Stimulated activated CD8-positive, alpha-beta memory T cell treated with anti-CD3 and anti-CD28 coated beads, Interleukin-7, amount 100 ng/mL, for 4 hours (primary cell): Measurements from ENCODE around the gene PDE4D.

Source experiments
- DNase-seq, 2 donors: peaks; one replicate each; pipeline ENCODE4 v3.0.0-alpha.2; 2020; ENCODE audit warnings: low read depth in 2 of 2

The PDE4D gene

DNA sequence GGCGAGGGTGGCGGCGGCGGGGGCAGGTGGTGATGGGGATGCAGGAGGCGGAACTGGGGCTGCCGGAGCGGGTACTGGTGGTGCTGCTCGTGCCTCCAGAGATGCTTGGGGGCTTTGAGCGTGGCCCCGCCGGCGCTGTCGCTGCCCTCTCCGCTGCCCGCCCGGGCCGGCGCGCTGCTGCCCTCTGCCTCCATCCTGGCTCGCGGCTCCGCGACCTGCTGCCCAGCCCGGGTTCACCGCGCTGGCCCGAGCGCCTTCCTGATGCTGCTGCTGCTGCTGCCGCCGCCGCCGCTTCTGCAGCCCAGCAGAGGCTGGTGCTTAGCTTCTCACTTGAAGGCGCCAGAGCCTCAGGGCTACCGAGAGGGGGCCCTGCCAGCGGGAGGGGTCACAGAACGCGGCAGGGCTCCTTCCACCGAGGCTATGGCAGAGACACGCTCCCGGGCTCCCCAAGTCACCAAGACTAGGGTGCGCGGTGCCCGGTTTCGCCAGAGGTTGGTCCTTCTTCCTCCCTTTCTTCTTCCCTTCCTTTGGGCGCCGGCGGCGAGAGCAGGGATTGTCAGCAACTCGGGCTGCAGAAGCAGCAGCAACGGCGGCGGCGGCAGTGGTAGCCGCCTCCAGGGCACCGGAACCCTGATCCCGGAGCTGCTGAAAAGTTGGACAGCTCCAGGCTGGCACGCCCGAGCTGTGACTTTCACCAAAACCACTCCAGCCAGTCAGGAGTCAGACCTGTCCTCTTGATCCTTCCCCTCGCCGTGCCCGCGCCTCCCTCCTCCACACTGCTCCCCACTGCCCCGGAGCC is at the start of gene PDE4D:
Gene PDE4D, minus strand, starts transcription at position 298 of the 799 bp plus-strand sequence.
- no peak for DNase-seq

- no peak for DNase-seq
Observed at GRCh38 chr5:59937633-59938032, 44.1 kb upstream of the PDE4D start.

GRCh38 chr5:59923465-59923864 is 29.9 kb upstream of the PDE4D start:
- no peak for DNase-seq

DNA sequence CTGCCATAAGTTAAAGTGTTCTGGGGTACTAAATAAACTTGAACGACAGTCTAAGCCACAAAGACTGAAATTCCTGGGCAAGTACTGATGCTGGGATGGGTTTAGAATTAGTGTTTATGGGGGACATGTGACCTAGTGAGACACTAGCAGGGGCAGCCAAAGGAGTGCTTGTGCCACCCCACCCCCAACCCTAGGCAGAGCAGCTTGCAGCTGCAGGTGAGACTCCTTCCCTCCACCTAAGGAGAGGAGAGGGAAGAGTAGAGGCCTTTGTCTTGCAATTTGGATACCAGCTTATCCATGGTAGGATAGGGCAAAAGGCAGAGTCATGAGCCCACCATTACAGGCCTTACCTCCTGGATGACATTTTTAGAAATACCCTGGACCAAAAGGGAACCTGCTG is 28.7 kb upstream of the PDE4D start:
- DNase-seq = no peak

DNA sequence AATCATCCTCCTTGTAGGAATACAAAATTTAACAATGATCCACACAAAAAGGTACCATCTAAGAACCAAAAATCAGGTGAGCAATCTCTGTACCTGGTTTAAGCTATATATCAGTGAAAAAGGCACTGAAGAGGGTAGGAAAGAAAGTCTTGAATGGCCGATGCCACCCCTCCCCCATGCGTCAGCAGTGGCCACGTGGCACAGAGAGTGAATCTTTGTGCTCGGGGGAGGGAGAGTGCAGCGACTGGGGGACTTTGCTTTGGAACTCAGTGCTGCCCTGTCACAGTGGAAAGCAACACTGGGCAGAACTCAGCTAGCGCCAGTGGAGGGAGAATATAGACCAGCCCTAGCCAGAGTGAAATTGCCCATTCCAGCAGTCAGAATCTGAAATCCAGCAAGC is 28.3 kb upstream of the PDE4D start:
- no peak for DNase-seq

- no peak for DNase-seq
Observed at GRCh38 chr5:59919484-59919883, 26.0 kb upstream of the PDE4D start.

- no peak for DNase-seq
Observed at GRCh38 chr5:59917121-59917520, 23.6 kb upstream of the PDE4D start.

- no peak for DNase-seq
Observed at GRCh38 chr5:59905188-59905587, 11.7 kb upstream of the PDE4D start.

DNA sequence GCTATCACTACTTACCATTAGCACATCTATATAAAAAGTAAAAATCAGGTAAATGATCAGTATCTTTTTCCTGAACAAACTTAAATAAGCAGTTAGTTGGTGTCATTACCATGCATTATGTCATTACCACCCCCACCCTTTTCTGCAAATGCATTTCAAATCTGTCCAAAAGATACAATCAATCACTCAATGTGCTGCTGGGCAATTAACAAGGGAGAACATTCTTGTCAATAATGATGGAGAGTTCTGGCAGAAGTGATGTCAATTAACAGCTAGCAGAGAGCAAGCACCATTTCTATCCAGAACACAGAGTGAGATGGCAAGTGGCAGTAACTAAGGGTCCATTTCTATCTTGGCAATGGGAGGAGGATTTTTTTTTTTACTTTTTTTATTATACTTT is 3.5 kb upstream of the PDE4D start:
- no peak for DNase-seq

DNA sequence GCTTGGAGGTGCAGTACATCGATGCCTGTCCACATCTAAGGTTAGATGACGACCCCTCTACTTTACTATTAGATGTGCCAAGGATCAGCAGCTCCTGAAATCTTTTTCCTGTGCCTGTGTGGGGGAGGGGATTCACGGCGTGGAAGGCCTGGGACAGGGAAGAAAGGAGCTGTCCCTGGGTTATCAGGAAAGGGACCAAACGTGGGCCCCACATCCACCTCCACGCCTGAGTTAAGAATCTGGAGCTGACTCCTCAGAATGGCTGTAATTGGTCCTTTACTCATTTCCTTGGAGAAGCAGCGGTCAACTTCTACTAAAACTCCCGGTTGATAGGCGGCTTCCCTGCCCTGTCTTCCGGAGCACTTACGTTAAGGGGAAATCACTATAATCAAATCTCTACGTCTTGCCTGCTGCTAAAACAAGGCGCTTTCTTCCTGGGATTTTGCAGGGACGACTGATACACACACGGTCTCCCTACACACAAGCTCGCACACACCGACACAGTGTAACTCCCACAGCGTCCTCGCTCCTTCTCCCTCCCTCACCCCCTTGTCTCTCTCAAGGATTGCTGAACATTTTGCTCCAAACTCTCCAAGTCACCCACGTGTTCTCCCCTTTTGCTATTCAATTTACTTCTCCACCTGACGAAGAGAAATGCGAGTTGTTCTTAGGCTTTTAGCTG is 1.4 kb downstream of the PDE4D start:
- no peak for DNase-seq

DNA sequence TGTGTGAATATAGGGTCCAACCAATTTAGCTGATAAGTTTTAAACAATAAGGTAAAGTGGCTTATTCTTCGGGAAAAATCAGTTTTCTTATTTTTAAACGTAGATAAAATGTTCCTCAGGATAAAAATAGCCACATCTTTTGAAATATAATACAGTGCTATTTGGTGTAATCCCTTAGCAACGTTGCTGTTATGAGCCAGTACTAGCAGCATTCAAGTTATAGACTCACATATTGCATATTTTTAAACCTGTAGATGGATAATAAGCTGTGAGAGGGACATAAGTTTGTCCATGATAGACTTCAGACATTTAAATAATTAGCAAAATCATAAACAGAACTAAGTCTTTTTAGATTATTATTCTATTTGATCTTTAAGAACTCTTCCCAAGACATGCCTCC is 6.3 kb downstream of the PDE4D start:
- no peak for DNase-seq

GRCh38 chr5:59874675-59875074 is 18.9 kb downstream of the PDE4D start:
- DNase-seq = no peak

- DNase-seq = no peak
Observed at GRCh38 chr5:59873113-59873512, 20.4 kb downstream of the PDE4D start.

DNA sequence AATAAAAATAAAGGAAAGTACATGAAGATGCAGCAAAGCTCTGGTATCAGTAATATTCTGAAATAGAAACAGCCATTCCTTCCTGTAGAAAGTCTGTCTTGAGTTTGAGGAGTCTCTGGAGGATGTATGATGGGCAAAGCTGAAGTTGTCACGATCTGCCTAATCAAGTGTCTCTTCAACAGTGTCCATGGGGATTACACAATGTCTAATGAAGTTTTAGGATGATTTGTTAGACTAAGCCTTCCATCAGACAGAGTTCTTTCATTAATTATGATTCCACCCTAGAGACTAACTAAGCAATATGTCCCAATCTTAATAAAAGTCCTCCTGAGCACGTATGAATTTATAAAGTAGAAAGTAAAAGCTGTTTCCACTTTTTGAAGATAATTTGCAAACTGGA is 26.9 kb downstream of the PDE4D start:
- no peak for DNase-seq

GRCh38 chr5:59864718-59865117 is 28.8 kb downstream of the PDE4D start:
- no peak for DNase-seq

DNA sequence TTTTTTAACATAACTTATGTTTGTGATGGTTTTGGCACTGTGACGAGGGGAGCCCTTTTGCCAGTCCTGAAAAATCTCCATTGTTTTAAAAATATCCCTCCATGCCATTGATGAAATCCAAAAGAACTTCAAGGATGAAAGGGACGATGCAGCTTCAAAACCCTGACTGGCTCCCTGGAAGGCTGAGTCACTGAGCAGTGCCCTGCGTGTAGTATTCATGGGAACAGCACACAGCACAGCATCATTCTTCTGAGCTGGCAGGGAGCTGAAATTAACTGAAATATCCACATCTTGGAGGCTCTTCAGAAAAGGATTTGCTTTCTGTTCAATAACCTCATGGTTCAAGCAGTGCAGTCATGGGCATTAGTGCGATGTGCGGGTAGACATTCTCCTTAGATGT is 29.7 kb downstream of the PDE4D start:
- DNase-seq = no peak

DNA sequence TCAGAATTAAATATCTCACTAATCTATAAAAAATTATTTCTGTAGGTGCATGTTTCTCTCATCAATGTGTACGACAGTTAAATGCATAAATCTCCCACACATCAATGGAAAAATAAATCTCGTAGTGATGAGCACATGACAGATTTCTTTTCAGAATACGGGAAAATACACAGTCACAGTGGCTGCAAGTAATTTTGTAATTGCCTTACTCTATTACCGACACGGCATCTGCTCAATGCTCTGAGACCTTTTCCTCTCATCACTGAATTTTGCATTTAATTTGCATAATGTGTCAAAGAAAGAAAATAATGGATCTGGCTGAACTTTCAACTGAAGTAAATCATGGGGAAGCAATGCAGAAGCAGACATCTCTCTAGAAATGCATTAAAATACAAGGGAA is 37.2 kb downstream of the PDE4D start:
- no peak for DNase-seq

DNA sequence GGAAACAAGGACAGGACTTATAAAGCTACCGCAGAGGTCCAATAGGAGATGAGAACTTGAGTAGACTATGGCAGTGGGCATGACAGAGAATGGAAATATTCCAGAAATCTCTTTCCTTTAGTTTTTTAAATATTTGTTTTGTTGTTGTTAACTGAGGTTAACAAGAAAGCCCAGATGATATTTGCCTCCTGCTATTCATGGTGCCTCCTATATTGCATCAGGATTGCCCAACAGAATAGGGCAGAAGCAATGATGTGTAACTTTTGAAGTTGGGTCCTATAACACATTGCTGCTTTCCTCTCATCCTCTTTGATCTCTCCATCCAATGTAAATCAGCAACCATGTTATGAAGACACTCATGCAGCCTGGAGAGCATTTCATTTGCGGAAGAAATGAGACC is 42.8 kb downstream of the PDE4D start:
- no peak for DNase-seq

GRCh38 chr5:59847586-59847985 is 45.9 kb downstream of the PDE4D start:
- DNase-seq = no peak

GRCh38 chr5:59845730-59846129 is 47.8 kb downstream of the PDE4D start:
- no peak for DNase-seq

DNA sequence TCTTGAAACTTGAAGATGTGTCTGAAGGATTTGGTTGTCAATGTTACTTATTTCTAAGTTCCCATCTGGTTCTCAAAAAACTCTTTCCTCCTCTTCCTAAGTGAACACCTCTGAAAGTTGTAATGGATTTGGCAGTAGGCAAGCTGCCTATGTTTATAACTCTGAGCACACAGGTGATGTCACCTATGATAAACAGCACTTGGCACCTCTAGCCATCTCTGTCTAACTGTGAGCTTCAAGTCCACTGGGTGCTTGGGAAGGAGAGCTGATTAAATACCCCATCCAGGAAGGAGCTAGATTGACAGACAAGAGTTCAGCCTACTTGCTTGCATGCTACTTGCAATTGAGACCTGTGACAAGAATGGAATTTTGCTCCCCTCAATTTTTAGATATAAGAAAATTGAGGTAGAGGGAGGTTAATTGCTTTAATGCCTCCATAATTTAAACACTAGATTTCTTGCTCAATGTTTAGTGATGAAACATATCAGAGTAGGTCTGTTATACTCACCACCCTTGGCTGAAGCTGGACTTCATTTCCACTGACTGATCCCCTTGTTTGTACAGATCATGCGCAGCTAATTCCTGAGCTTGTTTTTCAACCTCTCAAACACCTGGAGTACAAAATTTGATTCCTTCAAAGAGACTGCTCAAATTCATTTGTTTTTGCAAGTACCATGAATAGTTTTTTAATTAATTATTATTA is 49.9 kb downstream of the PDE4D start:
- DNase-seq = no peak

GRCh38 chr5:59842999-59843398 is 50.5 kb downstream of the PDE4D start:
- DNase-seq = no peak

DNA sequence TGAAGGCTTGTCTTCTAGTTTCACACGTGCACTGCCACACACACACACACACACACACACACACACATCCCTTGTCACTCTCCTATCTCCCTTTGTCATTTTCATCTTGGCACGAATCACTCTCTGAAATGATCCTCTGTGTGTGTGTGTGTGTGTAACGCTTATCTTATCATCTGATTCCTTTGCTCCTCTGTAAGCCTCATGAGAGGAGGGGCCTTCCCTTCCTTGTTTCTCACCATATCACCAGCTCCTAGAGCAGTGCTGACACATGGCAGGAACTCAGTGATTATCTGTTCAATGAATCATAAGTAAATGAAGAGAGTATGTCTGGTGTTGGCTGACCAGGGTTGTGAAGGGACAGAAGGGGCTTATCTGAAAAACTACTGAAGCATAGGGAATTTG is 53.3 kb downstream of the PDE4D start:
- no peak for DNase-seq
